WTC11 (cell line): ENCODE data around the gene ZNF593OS. TPM values are rescaled to one million over a fixed set of nuclear protein-coding genes. Genes with fewer than 3 reads are reported as not detected.

Experiments used
- ATAC-seq: fragments of 200-7000 bp; cut with Tn5 transposase; 2 replicates; pipeline ENCODE4 v1.10.0; 2021; ENCODE audit warnings: mild to moderate bottlenecking, moderate library complexity
- CTCF ChIA-PET: fragments of 300-600 bp; sonication (Branson Sonifier 250); formaldehyde crosslinking; loops from one replicate; lab custom pipeline; 2021; ENCODE audit warnings: antibody characterized with exemption; lab: Charles Lee
- POLR2A ChIA-PET: fragments of 350-600 bp; sonication (Branson Sonifier 250); formaldehyde crosslinking; loops from one replicate; lab custom pipeline; 2021; ENCODE audit warnings: antibody characterized with exemption; lab: Charles Lee
- DNase-seq: peaks from one replicate; pipeline ENCODE4 v3.0.0; 2021; ENCODE audit warnings: low spot score
- H3K27ac Mint-ChIP-seq: 2 replicates; pipeline ENCODE4 v1.8.0; 2021; ENCODE audit warnings: mixed read lengths
- H3K27me3 Mint-ChIP-seq: 2 replicates; pipeline ENCODE4 v1.8.0; 2021; ENCODE audit warnings: low read depth, mild to moderate bottlenecking, moderate library complexity, mixed read lengths
- H3K36me3 Mint-ChIP-seq: 2 replicates; pipeline ENCODE4 v1.8.0; 2021; ENCODE audit warnings: mixed read lengths
- H3K4me1 Mint-ChIP-seq: 2 replicates; pipeline ENCODE4 v1.8.0; 2022; ENCODE audit warnings: mixed read lengths
- H3K4me3 Mint-ChIP-seq: 2 replicates; pipeline ENCODE4 v1.8.0; 2021; ENCODE audit warnings: mild to moderate bottlenecking, moderate library complexity, mixed read lengths
- H3K9me3 Mint-ChIP-seq: 2 replicates; pipeline ENCODE4 v1.8.0; 2021; ENCODE audit warnings: mixed read lengths
- ETV6 ChIP-seq: sonication (generic); formaldehyde crosslinking; IDR thresholded peaks from 2 replicates; pipeline ENCODE4 v1.8.1; 2022; ENCODE audit warnings: mild to moderate bottlenecking, missing genetic modification reagents
- GTF2I ChIP-seq: fragments of 250-450 bp; sonication (Bioruptor Pico); conservative IDR thresholded peaks from 2 replicates; pipeline ENCODE4 v1.4.0; 2021; ENCODE audit warnings: mild to moderate bottlenecking
- NFATC4 ChIP-seq: fragments of 250-450 bp; sonication (Bioruptor Pico); IDR thresholded peaks from 2 replicates; pipeline ENCODE4 v1.9.0; 2021; ENCODE audit warnings: mild to moderate bottlenecking
- TEAD4 ChIP-seq: sonication (generic); formaldehyde crosslinking; IDR thresholded peaks from 2 replicates; pipeline ENCODE4 v1.8.0; 2022; ENCODE audit warnings: mild to moderate bottlenecking, missing genetic modification reagents
- TP53 ChIP-seq: sonication (generic); formaldehyde crosslinking; IDR thresholded peaks from 2 replicates; pipeline ENCODE4 v1.8.1; 2023; ENCODE audit warnings: mild to moderate bottlenecking, missing genetic modification reagents
- ZNF121 ChIP-seq: sonication (generic); formaldehyde crosslinking; IDR thresholded peaks from 2 replicates; pipeline ENCODE4 v1.8.0; 2023; ENCODE audit warnings: missing genetic modification reagents
- ZNF138 ChIP-seq: sonication (generic); formaldehyde crosslinking; conservative IDR thresholded peaks from 2 replicates; pipeline ENCODE4 v1.8.1; 2022; ENCODE audit warnings: mild to moderate bottlenecking, moderate library complexity, missing genetic modification reagents
- ZNF532 ChIP-seq: fragments of 250-450 bp; sonication (Bioruptor Pico); IDR thresholded peaks from 2 replicates; pipeline ENCODE4 v1.9.0; 2021; ENCODE audit warnings: mild to moderate bottlenecking, borderline replicate concordance
- total RNA-seq: library from RNA; stranded (reverse); gene quantifications from 3 replicates; pipeline ENCODE4 v1.2.3, GENCODE V29; 2021
- TF ChIP-seq, protein P1 (sequence below): sonication (generic); formaldehyde crosslinking; conservative IDR thresholded peaks from 2 replicates; pipeline ENCODE4 v1.8.1; 2022; ENCODE audit warnings: mild to moderate bottlenecking, missing genetic modification reagents
- TF ChIP-seq, protein P2 (sequence below): sonication (generic); formaldehyde crosslinking; IDR thresholded peaks from 2 replicates; pipeline ENCODE4 v1.8.0; 2023; ENCODE audit warnings: missing genetic modification reagents
- TF ChIP-seq, protein P3 (sequence below): sonication (generic); formaldehyde crosslinking; IDR thresholded peaks from 2 replicates; pipeline ENCODE4 v1.8.0; 2022; ENCODE audit warnings: missing genetic modification reagents

Gene ZNF593OS
- total RNA-seq, 1 experiment from 2014 or later: not detected

- TF ChIP-seq, protein P1, sequence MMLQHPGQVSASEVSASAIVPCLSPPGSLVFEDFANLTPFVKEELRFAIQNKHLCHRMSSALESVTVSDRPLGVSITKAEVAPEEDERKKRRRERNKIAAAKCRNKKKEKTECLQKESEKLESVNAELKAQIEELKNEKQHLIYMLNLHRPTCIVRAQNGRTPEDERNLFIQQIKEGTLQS (CRISPR knock-in tag): no peak
- TF ChIP-seq ZNF138 (no peak), ZNF532 (CRISPR knock-in tag) (no peak), TEAD4 (CRISPR knock-in tag) (no peak), NFATC4 (no peak), TP53 (CRISPR knock-in tag) (no peak)
- TF ChIP-seq, protein P2, sequence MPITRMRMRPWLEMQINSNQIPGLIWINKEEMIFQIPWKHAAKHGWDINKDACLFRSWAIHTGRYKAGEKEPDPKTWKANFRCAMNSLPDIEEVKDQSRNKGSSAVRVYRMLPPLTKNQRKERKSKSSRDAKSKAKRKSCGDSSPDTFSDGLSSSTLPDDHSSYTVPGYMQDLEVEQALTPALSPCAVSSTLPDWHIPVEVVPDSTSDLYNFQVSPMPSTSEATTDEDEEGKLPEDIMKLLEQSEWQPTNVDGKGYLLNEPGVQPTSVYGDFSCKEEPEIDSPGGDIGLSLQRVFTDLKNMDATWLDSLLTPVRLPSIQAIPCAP: no peak
Observed at GRCh38 chr1:26215246-26215645, 43.6 kb upstream of the ZNF593OS start (continued).

DNA sequence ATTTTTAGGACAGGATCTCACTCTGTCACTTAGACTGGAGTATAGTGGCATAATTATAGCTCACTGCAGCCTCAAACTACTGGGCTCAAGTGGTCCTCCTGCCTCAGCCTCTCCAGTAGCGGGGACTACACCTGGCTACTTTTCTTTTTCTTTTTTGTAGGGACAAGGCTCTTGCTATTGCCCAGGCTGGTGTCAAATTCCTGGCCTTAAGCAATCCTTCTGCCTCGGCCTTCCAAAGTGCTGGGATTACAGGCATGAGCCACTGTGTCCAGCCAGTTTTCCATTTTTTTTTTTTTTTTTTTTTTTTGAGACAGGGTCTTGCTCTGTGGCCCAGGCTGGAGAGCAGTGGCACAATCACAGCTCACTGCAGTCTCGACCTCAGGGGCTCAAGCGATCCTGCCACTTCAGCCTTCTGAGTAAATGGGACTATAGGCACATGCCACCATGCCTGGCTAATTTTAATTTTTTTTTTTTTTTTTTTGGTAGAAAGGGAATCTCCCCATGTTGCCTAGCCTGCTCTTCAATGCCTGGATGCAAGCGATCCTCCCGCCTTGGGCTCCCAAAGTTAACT, 41.8 kb upstream of the ZNF593OS start:
- Mint-ChIP-seq H3K36me3 (no peaks in the 10 kb centered on the region), H3K9me3 (no peaks in the 10 kb centered on the region), H3K4me1 (peaks cover 3% of the 10 kb centered on the region), H3K4me3 (no peak overlapping the region), H3K27ac (no peak overlapping the region), H3K27me3 (no peaks in the 10 kb centered on the region)
- ATAC-seq (no peak), DNase-seq (no peak)
- TF ChIP-seq ETV6 (CRISPR knock-in tag): no peak
- CTCF ChIA-PET: interaction anchor here (0.6 to 1.5 kb wide), 6 partner anchors 9 to 108 kb away, joined by 3 to 7 read pairs (median 6); partner anchors contain the start of genes CATSPER4, CEP85 and ZNF593
- POLR2A ChIA-PET: interaction anchor here (1.0 kb wide), 1 partner anchor 9 kb away, joined by 3 read pairs; no protein-coding TSS in a partner anchor

DNA sequence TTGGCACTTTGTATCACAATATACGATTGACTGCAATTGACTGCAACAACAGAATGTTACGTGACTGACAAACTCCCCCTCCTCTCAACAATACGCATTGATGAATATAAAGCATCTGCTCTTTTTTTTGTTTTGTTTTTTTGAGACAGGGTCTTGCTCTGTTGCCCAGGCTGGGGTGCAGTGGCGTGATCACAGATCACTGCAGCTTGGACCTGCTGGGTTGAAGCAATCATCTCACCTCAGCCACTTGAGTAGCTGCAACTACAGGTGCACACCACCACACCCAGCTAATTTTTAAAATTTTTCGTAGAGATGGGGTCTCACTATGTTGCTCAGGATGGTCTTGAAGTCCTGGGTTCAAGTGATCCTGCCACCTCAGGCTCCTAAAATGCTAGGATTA, 41.1 kb upstream of the ZNF593OS start:
- POLR2A ChIA-PET: no interaction called here
- H3K36me3 Mint-ChIP-seq: no peaks in the 10 kb centered on the region

More for the DNA sequence above, 41.1 kb upstream of the ZNF593OS start:
- 0 out of 2 replicates have a peak, but pooled peaks have one; percentile 3 for TF ChIP-seq GTF2I (CRISPR knock-in tag)
- TF ChIP-seq ZNF121 (CRISPR knock-in tag): 0 out of 2 replicates have a peak, but pooled peaks have one; percentile 29
- TF ChIP-seq, protein P3, sequence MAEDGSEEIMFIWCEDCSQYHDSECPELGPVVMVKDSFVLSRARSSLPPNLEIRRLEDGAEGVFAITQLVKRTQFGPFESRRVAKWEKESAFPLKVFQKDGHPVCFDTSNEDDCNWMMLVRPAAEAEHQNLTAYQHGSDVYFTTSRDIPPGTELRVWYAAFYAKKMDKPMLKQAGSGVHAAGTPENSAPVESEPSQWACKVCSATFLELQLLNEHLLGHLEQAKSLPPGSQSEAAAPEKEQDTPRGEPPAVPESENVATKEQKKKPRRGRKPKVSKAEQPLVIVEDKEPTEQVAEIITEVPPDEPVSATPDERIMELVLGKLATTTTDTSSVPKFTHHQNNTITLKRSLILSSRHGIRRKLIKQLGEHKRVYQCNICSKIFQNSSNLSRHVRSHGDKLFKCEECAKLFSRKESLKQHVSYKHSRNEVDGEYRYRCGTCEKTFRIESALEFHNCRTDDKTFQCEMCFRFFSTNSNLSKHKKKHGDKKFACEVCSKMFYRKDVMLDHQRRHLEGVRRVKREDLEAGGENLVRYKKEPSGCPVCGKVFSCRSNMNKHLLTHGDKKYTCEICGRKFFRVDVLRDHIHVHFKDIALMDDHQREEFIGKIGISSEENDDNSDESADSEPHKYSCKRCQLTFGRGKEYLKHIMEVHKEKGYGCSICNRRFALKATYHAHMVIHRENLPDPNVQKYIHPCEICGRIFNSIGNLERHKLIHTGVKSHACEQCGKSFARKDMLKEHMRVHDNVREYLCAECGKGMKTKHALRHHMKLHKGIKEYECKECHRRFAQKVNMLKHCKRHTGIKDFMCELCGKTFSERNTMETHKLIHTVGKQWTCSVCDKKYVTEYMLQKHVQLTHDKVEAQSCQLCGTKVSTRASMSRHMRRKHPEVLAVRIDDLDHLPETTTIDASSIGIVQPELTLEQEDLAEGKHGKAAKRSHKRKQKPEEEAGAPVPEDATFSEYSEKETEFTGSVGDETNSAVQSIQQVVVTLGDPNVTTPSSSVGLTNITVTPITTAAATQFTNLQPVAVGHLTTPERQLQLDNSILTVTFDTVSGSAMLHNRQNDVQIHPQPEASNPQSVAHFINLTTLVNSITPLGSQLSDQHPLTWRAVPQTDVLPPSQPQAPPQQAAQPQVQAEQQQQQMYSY (CRISPR knock-in tag): no peak
- peaks cover 3% of the 10 kb centered on the region for H3K4me1 Mint-ChIP-seq
- H3K27me3 Mint-ChIP-seq: no peaks in the 10 kb centered on the region
- no peak for DNase-seq
- ATAC-seq: no peak
- no peaks in the 10 kb centered on the region for H3K9me3 Mint-ChIP-seq
- CTCF ChIA-PET: interaction anchor here (1.0 to 1.5 kb wide), 3 partner anchors 23 to 109 kb away, joined by 3 to 6 read pairs (median 4); partner anchors contain the start of genes CATSPER4 and ZNF593
- no peak overlapping the region for H3K4me3 Mint-ChIP-seq
- H3K27ac Mint-ChIP-seq: no peak overlapping the region
